Heart left ventricle (tissue), 16 donors: Measurements from ENCODE around the gene MS4A14. TPM values are rescaled to one million over a fixed set of nuclear protein-coding genes. Genes with fewer than 3 reads are reported as not detected.
"Not testable (repeated sequence)": the region's sequence is repeated elsewhere in the genome, so short reads cannot be mapped to it uniquely, and the experiment has no call there.

ENCODE experiments used
- ATAC-seq, 4 donors: fragments of 200-7000 bp; cut with Tn5 transposase; one replicate each; pipeline ENCODE4 v1.9.1; 2020 to 2022; ENCODE audit warnings: moderate library complexity in 4 of 4, mild to moderate bottlenecking in 3 of 4, moderate number of reproducible peaks in 1 of 4
- DNase-seq, 5 donors: peaks; one replicate each; pipeline ENCODE4 v3.0.0-alpha.2; 2020
- H3K27ac ChIP-seq, 12 donors: fragments of 200-600 bp; sonication (generic) in 4 of 12; one replicate each; pipeline versions ENCODE4 v1.5.0 to v1.8.0; 2016 to 2022; ENCODE audit warnings: mild to moderate bottlenecking in 2 of 12
- H3K27me3 ChIP-seq, 9 donors: fragments of 200-600 bp; sonication (generic) in 2 of 9; one replicate each; pipeline versions ENCODE4 v1.5.1 to v1.8.0; 2016 to 2022; ENCODE audit warnings: mild to moderate bottlenecking in 3 of 9
- H3K36me3 ChIP-seq, 9 donors: fragments of 200-600 bp; sonication (generic) in 2 of 9; one replicate each; pipeline versions ENCODE4 v1.5.0 to v1.8.0; 2018 to 2022; ENCODE audit warnings: mild to moderate bottlenecking in 2 of 9
- H3K4me1 ChIP-seq, 12 donors: fragments of 200-600 bp; sonication (generic) in 4 of 12; one replicate each; pipeline versions ENCODE4 v1.5.0 to v1.8.0; 2016 to 2022; ENCODE audit warnings: mild to moderate bottlenecking in 3 of 12
- H3K4me3 ChIP-seq, 12 donors: fragments of 200-600 bp; sonication (generic) in 4 of 12; one replicate each; pipeline versions ENCODE4 v1.5.0 to v1.8.0; 2017 to 2022; ENCODE audit warnings: mild to moderate bottlenecking in 9 of 12, moderate library complexity in 4 of 12
- H3K9me3 ChIP-seq, 12 donors: fragments of 200-600 bp; sonication (generic) in 4 of 12; one replicate each; pipeline versions ENCODE4 v1.5.0 to v1.8.0; 2016 to 2022; ENCODE audit warnings: mild to moderate bottlenecking in 1 of 12
- CTCF ChIP-seq, 12 donors: fragments of 200-600 bp; sonication (generic) in 4 of 12; IDR thresholded peaks; one replicate each; pipeline versions ENCODE4 v1.5.0 to v1.8.0; 2018 to 2022; ENCODE audit warnings: antibody characterized with exemption in 12 of 12, mild to moderate bottlenecking in 5 of 12
- POLR2A ChIP-seq, 2 donors: fragments of 450-650 bp; IDR thresholded peaks; one replicate each; pipeline ENCODE4 v1.6.1; 2017; ENCODE audit warnings: antibody characterized with exemption in 2 of 2, mild to moderate bottlenecking in 2 of 2, moderate library complexity in 2 of 2
- WGBS, 4 donors: extraction: QIAGEN DNeasy Blood & Tissue Kit in 2 of 4; methylation state at CpG; one replicate each; pipeline versions ENCODE4 v1.1.5 to v1.1.7; 2013 to 2018; 5-methylcytosine and 5-hydroxymethylcytosine counted together
- intact Hi-C, 10 donors: fragments of 100-400 bp; cut with DNase I; formaldehyde crosslinking; loops; one replicate each; pipeline versions ENCODE4 v1.11.1 to v1.14.2; 2022
- polyA plus RNA-seq, 2 donors: library from polyadenylated mRNA; stranded (reverse); fragments of 200-250 nt; gene quantifications; one replicate each; pipeline ENCODE4 v1.2.3, GENCODE V29; 2013
- total RNA-seq, 9 donors: library from RNA; depleted of rRNA in 2 of 9; stranded (reverse); fragments of >200 nt in 2 of 9; fragmentation: NEBNext Ultra II Directional in 3 of 9; extraction: Animal tissue kit (Norgen Biotek cat#: 25700) in 3 of 9; gene quantifications; one replicate each; pipeline versions ENCODE4 v1.1.0 to v1.2.4, GENCODE V29; 2016 to 2023
- donor health status: ischemic (EF 13 %, LVEDD 7.1; RV severe dilation, severe dysfunction).
- donor health status: healthy with polysubstance abuse.
- donor health status: DM: no; HTN: yes; CAD: no.
- donor health status: DM: no; HTN: no; CAD: no.
- donor health status: ischemic (EF 25% LVEDD 6.9; RV normal size, moderate dysfunction).
- donor health status: ischemic (EF 25% LVEDD 5.7; RV mildly dilated, moderate dysfunction).
- donor health status: healthy.
- donor health status: DM: yes; HTN: yes; CAD: no.
- donor health status: ischemic (EF 35%, LVEDD 5.7; RV mildly dilated, moderate dysfunction).
- donor health status: nonischemic (EF 11% LVEDD 7.7; RV severe dilation, severe dysfunction).
- donor health status: DM: yes; HTN: yes; CAD: no.
- donor health status: PGD.
- donor health status: ischemic (EF 29% LVEDD 5.4; RV normal size, mild dysfunction).
- donor health status: nonischemic (EF 23%, LVEDD 6.1; RV moderate dilation, normal function).

MS4A14 gene
- total and polyA plus RNA-seq, 11 donors: 0.12 to 2.7 (median 0.50) TPM

GRCh38 chr11:60447846-60448245 lies 51.6 kb downstream of the MS4A14 start:
- Histone ChIP-seq H3K27ac (no peak overlapping the region), H3K9me3 (peaks cover 0 to 4% (median 0%) of the 10 kb centered on the region in 12 donors), H3K36me3 (no peaks in the 10 kb centered on the region), H3K4me3 (no peak overlapping the region), H3K27me3 (no peaks in the 10 kb centered on the region), H3K4me1 (peaks cover 0 to 17% (median 0%) of the 10 kb centered on the region in 12 donors)
- no peak for ATAC-seq
- no peak for DNase-seq
- TF ChIP-seq POLR2A (IDR thresholded peaks at IDR 0.05) (no peak), CTCF (IDR thresholded peaks at IDR 0.05) (no peak)
- intact Hi-C loops: no loop called here

- H3K27me3 ChIP-seq, ATAC-seq, intact Hi-C loops, H3K27ac ChIP-seq, H3K9me3 ChIP-seq, H3K36me3 ChIP-seq, H3K4me3 ChIP-seq: not testable (repeated sequence)
- peak in 1 of 5 donors; percentile 57 for DNase-seq
- WGBS, 4 donors: 91 to 98% (median 94%) methylated on average over 8 to 32 of the region's 32 CpGs
- peaks cover 0 to 12% (median 0%) of the 10 kb centered on the region in 12 donors for H3K4me1 ChIP-seq
Observed at GRCh38 chr11:60451185-60451584, 54.9 kb downstream of the MS4A14 start.

- H3K27me3 ChIP-seq: no peaks in the 10 kb centered on the region
- H3K27ac ChIP-seq: no peak overlapping the region
- ATAC-seq (no peak), DNase-seq (no peak)
- no peaks in the 10 kb centered on the region for H3K36me3 ChIP-seq
- no peaks in the 10 kb centered on the region for H3K4me1 ChIP-seq
- TF ChIP-seq POLR2A (IDR thresholded peaks at IDR 0.05): no peak
- no peak for TF ChIP-seq CTCF (IDR thresholded peaks at IDR 0.05)
- H3K9me3 ChIP-seq: peaks cover 0 to 4% (median 0%) of the 10 kb centered on the region in 12 donors
- intact Hi-C loops: no loop called here
- H3K4me3 ChIP-seq: no peak overlapping the region
Observed at GRCh38 chr11:60454212-60454611, 58.0 kb downstream of the MS4A14 start.

- DNase-seq (no peak), ATAC-seq (no peak)
- WGBS, 4 donors: 54 to 68% (median 61%) methylated on average over 4 of the region's 4 CpGs
- Histone ChIP-seq H3K4me1 (no peaks in the 10 kb centered on the region), H3K36me3 (no peaks in the 10 kb centered on the region), H3K27ac (no peak within 1 kb of the TSS), H3K4me3 (no peak within 1 kb of the TSS), H3K9me3 (no peaks in the 10 kb centered on the region), H3K27me3 (no peaks in the 10 kb centered on the region)
- intact Hi-C loops: no loop called here
- no peak for TF ChIP-seq CTCF (IDR thresholded peaks at IDR 0.05)
- TF ChIP-seq POLR2A (IDR thresholded peaks at IDR 0.05): no peak
Observed at GRCh38 chr11:60455531-60456042, 59.3 kb downstream of the MS4A14 start, which contains the start of gene MS4A1. Gene MS4A1, plus strand, starts transcription at chr11:60455847. Its CDS starts 6,528 bp downstream, at chr11:60462375.

- TF ChIP-seq CTCF (IDR thresholded peaks at IDR 0.05) (no peak), POLR2A (IDR thresholded peaks at IDR 0.05) (no peak)
- ATAC-seq (no peak), DNase-seq (no peak)
- Histone ChIP-seq H3K4me3 (no peak overlapping the region), H3K27ac (no peak overlapping the region), H3K9me3 (no peaks in the 10 kb centered on the region), H3K27me3 (no peaks in the 10 kb centered on the region), H3K4me1 (no peaks in the 10 kb centered on the region), H3K36me3 (no peaks in the 10 kb centered on the region)
- 64 to 69% (median 67%) methylated on average over 3 of the region's 3 CpGs for WGBS, 4 donors
- intact Hi-C loops: no loop called here
Observed at GRCh38 chr11:60457576-60457975, 61.3 kb downstream of the MS4A14 start.
